HCT116 (cell line): Measurements from ENCODE around the gene PRKCZ. TPM values are rescaled to one million over a fixed set of nuclear protein-coding genes. Genes with fewer than 3 reads are reported as not detected.

ENCODE experiments used
- ATAC-seq: fragments of 200-7000 bp; cut with Tn5 transposase; 2 replicates; pipeline ENCODE4 v1.9.1; 2020; ENCODE audit warnings: mild to moderate bottlenecking, moderate library complexity
- BruUV-seq: library from RNA; stranded (reverse); fragments of 400-500 nt; replicated peaks from 2 replicates; lab custom pipeline; 2021; lab: Mats Ljungman, UMichigan
- CTCF ChIA-PET: fragments of 300-600 bp; sonication (Branson Sonifier 250); formaldehyde crosslinking; loops from one replicate; lab custom pipeline; 2021; ENCODE audit warnings: antibody characterized with exemption; lab: Charles Lee
- POLR2A ChIA-PET: fragments of 300-600, 350-600 bp; sonication (Branson Sonifier 250); formaldehyde crosslinking; loops from one replicate; lab custom pipeline; 2021; ENCODE audit warnings: antibody characterized with exemption; lab: Charles Lee
- RAD21 ChIA-PET, 2 experiments: fragments of 300-600 bp; sonication (Branson Sonifier 250); formaldehyde crosslinking; loops; one replicate each; lab custom pipeline; 2023; ENCODE audit warnings: low total read pairs in 2 of 2; ENCODE audit not compliant: uncharacterized antibody in 2 of 2, unreplicated experiment in 2 of 2, low non-redundant PET in 1 of 2; lab: Charles Lee
- DNase-seq: peaks from one replicate; pipeline ENCODE4 v3.0.0-alpha.2; 2010; ENCODE audit warnings: low read depth, low spot score
- H2AFZ ChIP-seq: fragments of 200-600 bp; shearing (Covaris generic), sonication (generic); 2 replicates; pipeline ENCODE4 v1.6.1; 2017; ENCODE audit warnings: low read depth, mixed run types, mixed read lengths, antibody characterized with exemption, low read length; ENCODE audit not compliant: poor library complexity, severe bottlenecking
- H3K27ac ChIP-seq: 2 replicates; pipeline ENCODE4 v1.5.1; 2012; ENCODE audit warnings: low read depth, low read length
- H3K27me3 ChIP-seq: fragments of 200-600 bp; sonication (generic); 2 replicates; pipeline ENCODE4 v1.6.1; 2016; ENCODE audit warnings: mixed run types, low read length, mixed read lengths; ENCODE audit not compliant: insufficient read depth
- H3K36me3 ChIP-seq, 2 experiments: fragments of 200-500 bp in 1 of 2; fragments of 200-600 bp in 1 of 2; sonication (Bioruptor generic) in 1 of 2; sonication (generic) in 1 of 2; 2 replicates each; pipeline versions ENCODE4 v1.5.1 to v1.6.1; 2014 to 2016; ENCODE audit warnings: low read length in 2 of 2, inconsistent platforms in 1 of 2, mixed read lengths in 1 of 2, mixed run types in 1 of 2; ENCODE audit not compliant: insufficient read depth in 2 of 2, control insufficient read depth in 1 of 2
- H3K4me1 ChIP-seq, 2 experiments: fragments of 200-600 bp in 1 of 2; sonication (generic) in 1 of 2; 2 replicates each; pipeline versions ENCODE4 v1.5.1 to v1.6.1; 2012 to 2017; ENCODE audit warnings: low read length in 2 of 2, inconsistent platforms in 1 of 2, mild to moderate bottlenecking in 1 of 2, mixed read lengths in 1 of 2, mixed run types in 1 of 2, moderate library complexity in 1 of 2; ENCODE audit not compliant: insufficient read depth in 2 of 2, control insufficient read depth in 1 of 2
- H3K4me2 ChIP-seq: fragments of 200-600 bp; sonication (generic); 2 replicates; pipeline ENCODE4 v1.6.1; 2017; ENCODE audit warnings: mixed run types, low read length, mixed read lengths
- H3K4me3 ChIP-seq, 2 experiments: fragments of 200-600 bp in 1 of 2; sonication (generic) in 1 of 2; replicated peaks in 1 of 2; 2 replicates each; pipeline ENCODE4 v1.5.1; 2011 to 2016; ENCODE audit warnings: low read length in 2 of 2, control low read depth in 1 of 2, low read depth in 1 of 2, mild to moderate bottlenecking in 1 of 2, mixed read lengths in 1 of 2, mixed run types in 1 of 2
- H3K79me2 ChIP-seq: fragments of 200-600 bp; sonication (generic); 2 replicates; pipeline ENCODE4 v1.6.1; 2017; ENCODE audit warnings: mild to moderate bottlenecking, mixed run types, low read length, moderate library complexity, mixed read lengths; ENCODE audit not compliant: insufficient read depth
- H3K9ac ChIP-seq: fragments of 200-600 bp; sonication (generic); 2 replicates; pipeline ENCODE4 v1.6.1; 2016; ENCODE audit warnings: low read length, mixed read lengths
- H3K9me2 ChIP-seq: fragments of 200-600 bp; sonication (generic), shearing (Covaris generic); 2 replicates; pipeline ENCODE4 v1.6.1; 2017; ENCODE audit warnings: mixed run types, mild to moderate bottlenecking, moderate library complexity; ENCODE audit not compliant: insufficient read depth
- H3K9me3 ChIP-seq, 2 experiments: fragments of 200-500 bp in 1 of 2; fragments of 200-600 bp in 1 of 2; sonication (Bioruptor generic) in 1 of 2; sonication (generic) in 1 of 2; 2 replicates each; pipeline ENCODE4 v1.6.1; 2014 to 2017; ENCODE audit warnings: low read length in 2 of 2, mixed read lengths in 2 of 2, inconsistent platforms in 1 of 2, low read depth in 1 of 2, mild to moderate bottlenecking in 1 of 2, mixed run types in 1 of 2, moderate library complexity in 1 of 2; ENCODE audit not compliant: control insufficient read depth in 1 of 2, insufficient read depth in 1 of 2
- H4K20me1 ChIP-seq: fragments of 200-600 bp; sonication (generic), shearing (Covaris generic); 2 replicates; pipeline ENCODE4 v1.6.1; 2017; ENCODE audit warnings: mixed run types, mild to moderate bottlenecking, moderate library complexity; ENCODE audit not compliant: insufficient read depth
- CBX3 ChIP-seq: IDR thresholded peaks from 2 replicates; pipeline ENCODE4 v1.6.1; 2012; ENCODE audit warnings: low read depth
- EGR1 ChIP-seq: IDR thresholded peaks from 2 replicates; pipeline ENCODE4 v1.6.1; 2012; ENCODE audit warnings: low read depth
- ELF1 ChIP-seq: IDR thresholded peaks from 2 replicates; pipeline ENCODE4 v1.6.1; 2012; ENCODE audit warnings: low read depth, borderline replicate concordance
- EZH2 ChIP-seq: fragments of 200-600 bp; sonication (generic); IDR thresholded peaks from 2 replicates; pipeline ENCODE4 v1.6.1; 2017; ENCODE audit warnings: antibody characterized with exemption, mixed run types
- EZH2phosphoT487 ChIP-seq: fragments of 200-600 bp; IDR thresholded peaks from 2 replicates; pipeline ENCODE4 v1.6.1; 2018; ENCODE audit warnings: antibody characterized with exemption, borderline replicate concordance
- JUND ChIP-seq: IDR thresholded peaks from 2 replicates; pipeline ENCODE4 v1.6.1; 2012
- POLR2AphosphoS5 ChIP-seq: IDR thresholded peaks from 2 replicates; pipeline ENCODE4 v1.6.1; 2011; ENCODE audit warnings: mild to moderate bottlenecking, low read depth, low read length, moderate library complexity
- RAD21 ChIP-seq: IDR thresholded peaks from 2 replicates; pipeline ENCODE4 v1.6.1; 2012; ENCODE audit warnings: low read depth, mild to moderate bottlenecking
- SIN3A ChIP-seq: IDR thresholded peaks from 2 replicates; pipeline ENCODE4 v1.6.1; 2012; ENCODE audit warnings: low read depth
- SP1 ChIP-seq: IDR thresholded peaks from 2 replicates; pipeline ENCODE4 v1.6.1; 2012; ENCODE audit warnings: low read depth
- TCF7L2 ChIP-seq: IDR thresholded peaks from 2 replicates; pipeline ENCODE4 v1.7.0; 2011; ENCODE audit warnings: borderline replicate concordance, inconsistent platforms; ENCODE audit not compliant: insufficient read depth, insufficient read length; ENCODE audit errors: extremely low read depth
- YY1 ChIP-seq: IDR thresholded peaks from 2 replicates; pipeline ENCODE4 v1.6.1; 2011; ENCODE audit warnings: low read length, low read depth, moderate library complexity, mild to moderate bottlenecking; ENCODE audit not compliant: insufficient replicate concordance; ENCODE audit errors: extremely low read depth
- ZNF274 ChIP-seq: fragments of 200-500 bp; sonication (Bioruptor generic); IDR thresholded peaks from 2 replicates; pipeline ENCODE4 v1.6.1; 2014; ENCODE audit warnings: mild to moderate bottlenecking, low read depth, low read length, inconsistent platforms
- intact Hi-C: fragments of 100-400 bp; cut with micrococcal nuclease; formaldehyde crosslinking; loops from 2 replicates; pipeline ENCODE4 v1.10.0; 2022
- total RNA-seq: library from RNA; stranded (reverse); gene quantifications from one replicate; pipeline ENCODE4 v1.2.1, GENCODE V29; 2021; ENCODE audit not compliant: unreplicated experiment
- TF ChIP-seq, protein P1 (sequence below): IDR thresholded peaks from 2 replicates; pipeline ENCODE4 v1.6.1; 2012
- TF ChIP-seq, protein P2 (sequence below): IDR thresholded peaks from 2 replicates; pipeline ENCODE4 v1.6.1; 2012; ENCODE audit warnings: low read depth
- TF ChIP-seq, protein P3 (sequence below): IDR thresholded peaks from 2 replicates; pipeline ENCODE4 v1.6.1; 2012

The PRKCZ gene
- total RNA-seq, 1 experiment from 2014 or later = 46.8 TPM

DNA sequence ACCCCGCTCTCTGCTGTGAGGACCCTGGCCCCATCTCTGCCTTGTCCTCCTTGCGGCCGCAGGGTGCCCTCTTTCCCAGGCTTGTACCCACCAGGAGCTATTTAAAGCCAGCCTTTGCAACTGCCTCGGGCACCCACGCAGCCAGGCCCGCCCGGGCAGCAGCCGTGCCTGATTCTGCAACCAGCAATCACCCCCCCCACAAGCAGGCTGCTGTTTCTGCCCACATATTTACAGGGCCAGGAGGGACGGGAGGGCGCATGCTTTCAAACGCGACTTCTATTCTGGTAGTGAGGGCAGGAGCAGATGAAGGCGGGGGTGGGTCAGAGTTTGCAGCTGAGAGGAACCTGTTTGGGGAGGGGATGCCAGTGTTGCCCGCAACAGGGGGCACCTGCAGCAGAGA lies 17.5 kb upstream of the PRKCZ start (continued):
- no peak for TF ChIP-seq RAD21
- TF ChIP-seq, protein P1, sequence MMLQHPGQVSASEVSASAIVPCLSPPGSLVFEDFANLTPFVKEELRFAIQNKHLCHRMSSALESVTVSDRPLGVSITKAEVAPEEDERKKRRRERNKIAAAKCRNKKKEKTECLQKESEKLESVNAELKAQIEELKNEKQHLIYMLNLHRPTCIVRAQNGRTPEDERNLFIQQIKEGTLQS = no peak
- TF ChIP-seq JUND = no peak
- TF ChIP-seq YY1 = no peak
- no peak for TF ChIP-seq EGR1
- TF ChIP-seq, protein P2, sequence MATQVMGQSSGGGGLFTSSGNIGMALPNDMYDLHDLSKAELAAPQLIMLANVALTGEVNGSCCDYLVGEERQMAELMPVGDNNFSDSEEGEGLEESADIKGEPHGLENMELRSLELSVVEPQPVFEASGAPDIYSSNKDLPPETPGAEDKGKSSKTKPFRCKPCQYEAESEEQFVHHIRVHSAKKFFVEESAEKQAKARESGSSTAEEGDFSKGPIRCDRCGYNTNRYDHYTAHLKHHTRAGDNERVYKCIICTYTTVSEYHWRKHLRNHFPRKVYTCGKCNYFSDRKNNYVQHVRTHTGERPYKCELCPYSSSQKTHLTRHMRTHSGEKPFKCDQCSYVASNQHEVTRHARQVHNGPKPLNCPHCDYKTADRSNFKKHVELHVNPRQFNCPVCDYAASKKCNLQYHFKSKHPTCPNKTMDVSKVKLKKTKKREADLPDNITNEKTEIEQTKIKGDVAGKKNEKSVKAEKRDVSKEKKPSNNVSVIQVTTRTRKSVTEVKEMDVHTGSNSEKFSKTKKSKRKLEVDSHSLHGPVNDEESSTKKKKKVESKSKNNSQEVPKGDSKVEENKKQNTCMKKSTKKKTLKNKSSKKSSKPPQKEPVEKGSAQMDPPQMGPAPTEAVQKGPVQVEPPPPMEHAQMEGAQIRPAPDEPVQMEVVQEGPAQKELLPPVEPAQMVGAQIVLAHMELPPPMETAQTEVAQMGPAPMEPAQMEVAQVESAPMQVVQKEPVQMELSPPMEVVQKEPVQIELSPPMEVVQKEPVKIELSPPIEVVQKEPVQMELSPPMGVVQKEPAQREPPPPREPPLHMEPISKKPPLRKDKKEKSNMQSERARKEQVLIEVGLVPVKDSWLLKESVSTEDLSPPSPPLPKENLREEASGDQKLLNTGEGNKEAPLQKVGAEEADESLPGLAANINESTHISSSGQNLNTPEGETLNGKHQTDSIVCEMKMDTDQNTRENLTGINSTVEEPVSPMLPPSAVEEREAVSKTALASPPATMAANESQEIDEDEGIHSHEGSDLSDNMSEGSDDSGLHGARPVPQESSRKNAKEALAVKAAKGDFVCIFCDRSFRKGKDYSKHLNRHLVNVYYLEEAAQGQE = no peak
- TF ChIP-seq TCF7L2 = no peak
- TF ChIP-seq SP1 = no peak
- TF ChIP-seq POLR2AphosphoS5 = no peak
- TF ChIP-seq, all 23 proteins: peak for 0

DNA sequence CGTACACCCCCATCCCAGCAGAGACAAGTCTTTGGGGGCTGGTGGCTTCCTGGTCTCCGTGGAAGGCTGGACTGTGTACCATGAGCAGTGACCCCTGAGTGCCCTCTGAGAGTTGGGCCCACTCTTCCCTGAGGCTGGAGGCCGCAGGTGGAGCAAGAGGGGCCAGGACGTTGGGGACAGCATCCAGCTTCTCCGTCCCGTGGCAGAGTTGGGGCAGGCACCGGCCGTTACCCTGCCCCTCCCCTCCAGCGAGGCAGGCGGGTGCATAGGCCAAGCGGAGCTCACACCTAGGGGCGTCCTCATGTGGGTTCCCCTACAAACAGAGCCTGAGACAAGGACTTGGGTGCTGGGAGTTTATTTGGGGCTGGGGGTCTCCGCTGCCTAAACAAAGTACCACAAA lies 17.0 kb upstream of the PRKCZ start:
- TF ChIP-seq TCF7L2 (no peak), POLR2AphosphoS5 (no peak), JUND (no peak), ELF1 (no peak), ZNF274 (no peak), YY1 (no peak), EZH2phosphoT487 (no peak), EZH2 (no peak), CBX3 (no peak), SIN3A (no peak)
- TF ChIP-seq, protein P3, sequence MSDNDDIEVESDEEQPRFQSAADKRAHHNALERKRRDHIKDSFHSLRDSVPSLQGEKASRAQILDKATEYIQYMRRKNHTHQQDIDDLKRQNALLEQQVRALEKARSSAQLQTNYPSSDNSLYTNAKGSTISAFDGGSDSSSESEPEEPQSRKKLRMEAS = no peak
- TF ChIP-seq, protein P2 = no peak
- Histone ChIP-seq H3K27ac (no peak overlapping the region), H3K4me3 (no peak overlapping the region), H3K9me2 (no peaks in the 10 kb centered on the region), H2AFZ (no peak overlapping the region), H3K79me2 (no peaks in the 10 kb centered on the region), H3K27me3 (no peaks in the 10 kb centered on the region), H3K36me3 (no peaks in the 10 kb centered on the region), H3K4me1 (no peaks in the 10 kb centered on the region), H3K4me2 (no peak overlapping the region), H3K9ac (no peak overlapping the region), H3K9me3 (no peaks in the 10 kb centered on the region), H4K20me1 (no peaks in the 10 kb centered on the region)
- ChIA-PET POLR2A (no interaction called here), RAD21 (no interaction called here), CTCF (interaction anchor here (1.4 kb wide), 1 partner anchor 12 kb away, joined by 6 read pairs; no protein-coding TSS in a partner anchor)
- intact Hi-C loops = no loop called here
- ATAC-seq (no peak), DNase-seq (no peak)
- no TSS peak for BruUV-seq
